ENCODE measurements around the gene ADCY2. TPM values are rescaled to one million over a fixed set of nuclear protein-coding genes. Genes with fewer than 3 reads are reported as not detected.

ADCY2 gene
- total RNA-seq, 1 donor from 2014 or later: not detected

- Mint-ChIP-seq H3K4me3 (ENCODE audit: low read depth) (no peak overlapping the region), H3K27ac (no peak overlapping the region), H3K36me3 (ENCODE audit: low read depth) (no peaks in the 10 kb centered on the region), H3K4me1 (ENCODE audit: low read depth) (no peaks in the 10 kb centered on the region), H3K9me3 (no peaks in the 10 kb centered on the region), H3K27me3 (ENCODE audit: low read depth) (peaks cover 14% of the 10 kb centered on the region)
- DNase-seq (ENCODE audit: low spot score): no peak
- intact Hi-C loops (cut with micrococcal nuclease): no loop called here
Observed at GRCh38 chr5:7784683-7785380, 388.9 kb downstream of the ADCY2 start.

DNA sequence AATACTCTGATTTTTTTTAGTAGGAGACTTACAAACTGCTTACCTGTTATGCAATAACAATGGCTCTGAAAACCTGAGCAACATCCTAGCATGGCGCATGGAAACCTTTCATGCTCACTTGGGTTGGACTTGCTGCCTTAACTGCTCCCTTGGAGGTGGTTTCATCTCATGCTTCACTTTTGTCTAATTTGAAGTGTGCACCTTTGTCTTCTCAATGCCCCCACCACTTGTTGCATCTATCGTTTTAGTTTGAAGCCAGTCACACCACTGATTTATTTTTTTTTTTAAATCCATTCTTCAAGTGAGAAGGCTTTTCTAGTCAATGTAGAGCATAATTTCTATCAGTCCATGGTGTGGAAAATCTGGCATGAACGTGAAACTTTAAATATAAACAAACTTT is 391.8 kb downstream of the ADCY2 start:
- Mint-ChIP-seq H3K4me1 (ENCODE audit: low read depth) (no peaks in the 10 kb centered on the region), H3K36me3 (ENCODE audit: low read depth) (no peaks in the 10 kb centered on the region)

DNA sequence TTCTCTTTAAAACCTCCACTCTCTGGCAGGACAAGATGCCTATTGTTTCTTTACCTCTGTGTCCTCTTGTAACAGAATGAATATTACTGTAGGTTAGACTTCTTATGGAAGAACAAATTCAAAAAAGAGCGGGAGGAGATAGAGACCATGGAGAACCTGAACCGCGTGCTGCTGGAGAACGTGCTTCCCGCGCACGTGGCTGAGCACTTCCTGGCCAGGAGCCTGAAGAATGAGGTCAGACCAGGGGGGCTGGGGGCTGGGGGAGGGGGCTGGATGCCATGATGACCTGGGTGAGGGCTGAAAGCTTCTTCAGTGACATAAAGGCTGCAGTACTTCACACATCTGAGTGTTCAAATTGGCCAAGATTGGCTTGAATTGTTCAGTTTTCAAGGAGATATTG is 393.6 kb downstream of the ADCY2 start:
- Mint-ChIP-seq H3K4me3 (ENCODE audit: low read depth) (no peak overlapping the region), H3K4me1 (ENCODE audit: low read depth) (no peaks in the 10 kb centered on the region), H3K9me3 (no peaks in the 10 kb centered on the region), H3K27me3 (ENCODE audit: low read depth) (no peaks in the 10 kb centered on the region), H3K27ac (no peak overlapping the region), H3K36me3 (ENCODE audit: low read depth) (no peaks in the 10 kb centered on the region)
- no peak for DNase-seq (ENCODE audit: low spot score)
- intact Hi-C loops (cut with micrococcal nuclease): no loop called here

More for the DNA sequence above, 391.8 kb downstream of the ADCY2 start:
- no peak overlapping the region for H3K27ac Mint-ChIP-seq
- DNase-seq (ENCODE audit: low spot score): no peak
- no peak overlapping the region for H3K4me3 Mint-ChIP-seq (ENCODE audit: low read depth)
- H3K27me3 Mint-ChIP-seq (ENCODE audit: low read depth): peaks cover 3% of the 10 kb centered on the region
- intact Hi-C loops (cut with micrococcal nuclease): no loop called here
- no peaks in the 10 kb centered on the region for H3K9me3 Mint-ChIP-seq

DNA sequence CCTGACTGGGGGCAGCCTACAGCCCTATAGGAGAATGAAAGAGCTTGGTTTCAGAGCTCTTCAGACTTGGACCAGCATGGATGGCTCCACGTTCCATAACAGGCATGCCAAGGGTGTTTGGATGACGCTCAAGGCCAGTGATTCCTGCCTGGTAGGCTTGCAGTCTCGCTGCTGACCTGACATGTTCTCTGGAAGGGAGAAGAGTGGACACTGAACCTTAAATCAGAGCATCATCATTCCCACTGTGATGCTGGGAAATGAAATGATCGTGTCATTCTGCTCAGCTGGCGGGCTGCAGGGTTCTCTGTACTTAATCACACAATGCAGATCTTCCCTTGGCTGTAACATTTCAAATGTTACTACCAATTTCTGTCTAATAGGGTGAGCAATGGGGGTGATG is 398.0 kb downstream of the ADCY2 start:
- no peaks in the 10 kb centered on the region for H3K27me3 Mint-ChIP-seq (ENCODE audit: low read depth)
- no peak overlapping the region for H3K27ac Mint-ChIP-seq
- H3K4me3 Mint-ChIP-seq (ENCODE audit: low read depth): no peak overlapping the region
- intact Hi-C loops (cut with micrococcal nuclease): no loop called here
- H3K36me3 Mint-ChIP-seq (ENCODE audit: low read depth): no peaks in the 10 kb centered on the region
- no peak for DNase-seq (ENCODE audit: low spot score)
- no peaks in the 10 kb centered on the region for H3K4me1 Mint-ChIP-seq (ENCODE audit: low read depth)
- H3K9me3 Mint-ChIP-seq: no peaks in the 10 kb centered on the region

DNA sequence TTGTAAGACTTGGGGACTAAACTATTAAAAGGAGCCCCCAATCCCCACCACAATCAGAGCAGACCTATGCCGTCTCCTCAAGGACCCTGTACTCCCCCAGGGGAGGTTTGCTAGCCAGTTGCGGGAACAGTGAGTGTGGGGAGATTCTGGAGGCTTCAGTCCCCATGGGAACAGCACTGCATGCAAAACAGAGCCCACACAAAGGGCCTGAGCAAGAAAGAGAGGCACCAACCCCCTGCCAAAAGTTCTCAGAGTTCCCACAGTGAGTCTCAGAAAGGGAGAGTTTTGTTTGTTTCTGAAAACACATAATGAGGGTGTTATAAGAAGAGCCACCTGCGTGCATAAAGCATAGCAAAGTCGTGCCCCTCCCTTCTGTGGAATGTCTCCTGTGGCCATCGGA is 398.4 kb downstream of the ADCY2 start:
- H3K9me3 Mint-ChIP-seq: no peaks in the 10 kb centered on the region
- no peaks in the 10 kb centered on the region for H3K4me1 Mint-ChIP-seq (ENCODE audit: low read depth)
- intact Hi-C loops (cut with micrococcal nuclease): no loop called here
- H3K27me3 Mint-ChIP-seq (ENCODE audit: low read depth): no peaks in the 10 kb centered on the region
- H3K27ac Mint-ChIP-seq: no peak overlapping the region
- H3K4me3 Mint-ChIP-seq (ENCODE audit: low read depth): no peak overlapping the region
- no peaks in the 10 kb centered on the region for H3K36me3 Mint-ChIP-seq (ENCODE audit: low read depth)
- no peak for DNase-seq (ENCODE audit: low spot score)

DNA sequence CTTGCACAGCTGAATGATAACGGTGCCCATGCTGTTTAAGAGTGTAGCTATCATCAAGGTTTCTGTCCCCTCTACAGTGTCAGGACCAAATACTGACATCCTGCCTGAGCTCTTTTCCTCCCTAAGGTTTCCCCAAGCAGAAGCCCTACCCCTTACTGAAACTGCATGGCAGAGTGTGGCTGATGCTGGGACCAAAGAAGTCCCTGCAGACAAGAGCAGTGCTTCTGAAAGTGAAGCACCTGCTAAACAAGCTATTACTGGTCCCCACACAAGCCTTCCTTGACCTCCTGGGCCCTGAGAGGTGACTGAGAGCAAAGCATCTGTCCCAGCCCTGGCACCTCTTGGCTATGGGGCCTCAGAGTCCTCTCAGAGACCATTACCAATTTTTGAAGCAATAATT is 398.9 kb downstream of the ADCY2 start:
- H3K4me1 Mint-ChIP-seq (ENCODE audit: low read depth): no peaks in the 10 kb centered on the region
- H3K27me3 Mint-ChIP-seq (ENCODE audit: low read depth): no peaks in the 10 kb centered on the region
- no peak for DNase-seq (ENCODE audit: low spot score)

GRCh38 chr5:7795306-7795705 is 399.4 kb downstream of the ADCY2 start:
- H3K27ac Mint-ChIP-seq: no peak overlapping the region

More for the DNA sequence above, 398.9 kb downstream of the ADCY2 start:
- Mint-ChIP-seq H3K36me3 (ENCODE audit: low read depth) (no peaks in the 10 kb centered on the region), H3K9me3 (no peaks in the 10 kb centered on the region), H3K4me3 (ENCODE audit: low read depth) (no peak overlapping the region), H3K27ac (no peak overlapping the region)
- intact Hi-C loops (cut with micrococcal nuclease): no loop called here

DNA sequence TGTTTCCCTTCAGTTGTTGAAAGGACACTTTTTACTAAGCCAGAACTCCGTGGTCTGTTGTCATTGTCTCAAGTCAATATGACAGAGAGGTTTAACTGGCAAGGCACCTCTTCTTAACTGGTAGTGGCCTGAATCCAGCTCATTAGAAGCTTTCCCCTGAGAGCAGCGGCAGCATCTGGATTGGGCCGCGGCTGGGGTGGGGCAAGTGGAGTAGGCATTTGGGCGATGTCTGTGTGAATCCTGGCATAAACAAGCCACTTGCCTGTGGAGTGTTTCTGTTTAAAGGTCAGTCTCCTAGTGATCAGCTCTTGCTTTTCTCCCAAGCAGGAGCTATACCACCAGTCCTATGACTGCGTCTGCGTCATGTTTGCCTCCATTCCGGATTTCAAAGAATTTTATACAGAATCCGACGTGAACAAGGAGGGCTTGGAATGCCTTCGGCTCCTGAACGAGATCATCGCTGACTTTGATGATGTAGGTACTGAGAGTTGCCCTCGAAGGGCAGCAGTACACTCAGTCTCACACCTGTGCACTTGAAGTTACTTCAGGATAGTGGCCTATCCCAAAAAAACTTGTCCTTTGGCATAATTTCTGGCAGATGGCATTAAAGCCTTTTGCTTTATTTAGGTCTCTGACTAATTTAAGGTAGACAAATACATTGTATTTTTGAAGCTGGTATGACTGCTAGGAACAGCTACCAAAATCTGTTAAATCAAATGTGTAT is 406.1 kb downstream of the ADCY2 start:
- H3K27me3 Mint-ChIP-seq (ENCODE audit: low read depth): no peaks in the 10 kb centered on the region
- no peak for DNase-seq (ENCODE audit: low spot score)
- H3K36me3 Mint-ChIP-seq (ENCODE audit: low read depth): no peaks in the 10 kb centered on the region
- H3K4me3 Mint-ChIP-seq (ENCODE audit: low read depth): no peak overlapping the region
- no peaks in the 10 kb centered on the region for H3K9me3 Mint-ChIP-seq
- H3K27ac Mint-ChIP-seq: no peak overlapping the region
- intact Hi-C loops (cut with micrococcal nuclease): no loop called here
- no peaks in the 10 kb centered on the region for H3K4me1 Mint-ChIP-seq (ENCODE audit: low read depth)

More at GRCh38 chr5:7795306-7795705, 399.4 kb downstream of the ADCY2 start:
- Mint-ChIP-seq H3K4me3 (ENCODE audit: low read depth) (no peak overlapping the region), H3K9me3 (no peaks in the 10 kb centered on the region), H3K36me3 (ENCODE audit: low read depth) (no peaks in the 10 kb centered on the region), H3K4me1 (ENCODE audit: low read depth) (no peaks in the 10 kb centered on the region), H3K27me3 (ENCODE audit: low read depth) (no peaks in the 10 kb centered on the region)
- DNase-seq (ENCODE audit: low spot score): no peak
- intact Hi-C loops (cut with micrococcal nuclease): no loop called here

DNA sequence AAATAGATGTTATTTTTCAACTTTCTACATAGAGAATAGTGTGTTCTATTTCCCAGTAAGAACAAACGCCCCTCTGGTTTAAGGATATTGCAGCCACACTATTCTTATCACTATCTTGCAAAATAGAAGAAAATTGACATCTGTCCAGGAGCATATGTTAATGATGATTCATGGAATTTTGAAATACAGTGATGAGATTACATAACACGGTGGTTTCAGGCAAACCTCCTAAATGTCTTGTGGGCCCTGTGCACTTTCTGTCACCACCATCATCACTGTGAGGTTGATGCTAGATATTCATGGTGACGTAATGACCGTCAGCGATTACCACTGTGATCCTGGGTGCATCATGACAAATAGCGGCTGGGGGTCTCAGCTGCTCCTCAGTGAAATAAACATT is 406.9 kb downstream of the ADCY2 start:
- Mint-ChIP-seq H3K9me3 (no peaks in the 10 kb centered on the region), H3K36me3 (ENCODE audit: low read depth) (no peaks in the 10 kb centered on the region), H3K27ac (no peak overlapping the region), H3K27me3 (ENCODE audit: low read depth) (no peaks in the 10 kb centered on the region), H3K4me3 (ENCODE audit: low read depth) (no peak overlapping the region), H3K4me1 (ENCODE audit: low read depth) (no peaks in the 10 kb centered on the region)
- intact Hi-C loops (cut with micrococcal nuclease): no loop called here
- DNase-seq (ENCODE audit: low spot score): no peak

DNA sequence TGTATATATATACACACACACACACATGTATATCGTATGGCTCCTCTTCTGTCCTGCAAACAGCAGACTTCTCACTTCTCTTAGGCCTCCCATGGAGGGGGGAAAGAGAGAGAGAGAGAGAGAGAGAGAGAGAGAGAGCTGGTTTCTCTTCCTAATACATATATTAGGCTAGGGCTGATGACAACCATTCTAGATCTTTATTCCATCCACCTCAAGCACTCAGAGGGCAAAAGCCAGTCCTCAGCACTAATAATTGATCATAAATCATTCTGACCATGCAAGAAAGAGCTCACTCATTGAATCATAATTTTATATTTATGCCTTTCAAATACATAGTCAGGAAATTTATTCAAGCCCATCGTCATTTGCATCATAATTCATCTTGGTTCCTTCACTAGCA is 408.0 kb downstream of the ADCY2 start:
- intact Hi-C loops (cut with micrococcal nuclease): no loop called here
- Mint-ChIP-seq H3K4me3 (ENCODE audit: low read depth) (no peak overlapping the region), H3K9me3 (no peaks in the 10 kb centered on the region), H3K27ac (no peak overlapping the region), H3K4me1 (ENCODE audit: low read depth) (no peaks in the 10 kb centered on the region), H3K27me3 (ENCODE audit: low read depth) (no peaks in the 10 kb centered on the region), H3K36me3 (ENCODE audit: low read depth) (no peaks in the 10 kb centered on the region)
- DNase-seq (ENCODE audit: low spot score): no peak

- Mint-ChIP-seq H3K4me1 (ENCODE audit: low read depth) (no peaks in the 10 kb centered on the region), H3K9me3 (no peaks in the 10 kb centered on the region), H3K27ac (no peak overlapping the region), H3K27me3 (ENCODE audit: low read depth) (no peaks in the 10 kb centered on the region), H3K4me3 (ENCODE audit: low read depth) (no peak overlapping the region), H3K36me3 (ENCODE audit: low read depth) (no peaks in the 10 kb centered on the region)
- intact Hi-C loops (cut with micrococcal nuclease): no loop called here
- DNase-seq (ENCODE audit: low spot score): no peak
Observed at GRCh38 chr5:7805379-7805778, 409.4 kb downstream of the ADCY2 start.

DNA sequence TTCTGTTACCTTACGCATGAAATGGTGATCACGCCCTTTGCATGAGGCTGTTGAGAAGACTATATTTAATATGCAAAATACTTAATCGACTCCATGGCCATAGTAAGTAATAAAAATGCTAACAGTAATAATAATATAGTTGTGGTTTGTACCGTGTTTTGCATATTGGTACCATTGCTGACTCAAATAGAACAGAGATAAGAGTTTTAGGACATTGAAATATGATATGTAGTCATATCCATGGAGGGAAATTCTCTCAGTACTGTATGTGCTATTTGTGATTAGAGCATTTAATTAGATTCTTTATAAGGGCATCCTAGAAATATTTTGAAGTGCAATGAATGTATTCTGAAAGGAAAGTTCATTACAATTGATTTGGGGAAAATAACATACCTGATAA is 413.1 kb downstream of the ADCY2 start:
- DNase-seq (ENCODE audit: low spot score): no peak
- Mint-ChIP-seq H3K36me3 (ENCODE audit: low read depth) (no peaks in the 10 kb centered on the region), H3K27me3 (ENCODE audit: low read depth) (peaks cover 2% of the 10 kb centered on the region), H3K4me1 (ENCODE audit: low read depth) (no peaks in the 10 kb centered on the region), H3K27ac (no peak overlapping the region), H3K9me3 (no peaks in the 10 kb centered on the region), H3K4me3 (ENCODE audit: low read depth) (no peak overlapping the region)
- intact Hi-C loops (cut with micrococcal nuclease): no loop called here

GRCh38 chr5:7811715-7812114 is 415.8 kb downstream of the ADCY2 start:
- Mint-ChIP-seq H3K27ac (no peak overlapping the region), H3K4me3 (ENCODE audit: low read depth) (no peak overlapping the region), H3K4me1 (ENCODE audit: low read depth) (peaks cover 2% of the 10 kb centered on the region), H3K36me3 (ENCODE audit: low read depth) (no peaks in the 10 kb centered on the region), H3K9me3 (no peaks in the 10 kb centered on the region), H3K27me3 (ENCODE audit: low read depth) (peaks cover 4% of the 10 kb centered on the region)
- intact Hi-C loops (cut with micrococcal nuclease): no loop called here
- no peak for DNase-seq (ENCODE audit: low spot score)

Data from activated T-helper 2 cell treated with anti-CD3 and anti-CD28 coated beads, Interferon-gamma antibody, Interleukin-2, Interleukin-4, amounts not matched to agents 10 μg/mL and 5 μg/mL and 100 μg/mL, durations not matched to agents 14 hours and 24 hours and 36 hours (primary cell).